Measurements from ENCODE around the gene INA. TPM values are rescaled to one million over a fixed set of nuclear protein-coding genes. Genes with fewer than 3 reads are reported as not detected.

Gene INA
- polyA plus RNA-seq (2013, experiment 1 of 2) = 1.1 TPM
- polyA plus RNA-seq (2013, experiment 2 of 2) = 1.0 TPM

DNA sequence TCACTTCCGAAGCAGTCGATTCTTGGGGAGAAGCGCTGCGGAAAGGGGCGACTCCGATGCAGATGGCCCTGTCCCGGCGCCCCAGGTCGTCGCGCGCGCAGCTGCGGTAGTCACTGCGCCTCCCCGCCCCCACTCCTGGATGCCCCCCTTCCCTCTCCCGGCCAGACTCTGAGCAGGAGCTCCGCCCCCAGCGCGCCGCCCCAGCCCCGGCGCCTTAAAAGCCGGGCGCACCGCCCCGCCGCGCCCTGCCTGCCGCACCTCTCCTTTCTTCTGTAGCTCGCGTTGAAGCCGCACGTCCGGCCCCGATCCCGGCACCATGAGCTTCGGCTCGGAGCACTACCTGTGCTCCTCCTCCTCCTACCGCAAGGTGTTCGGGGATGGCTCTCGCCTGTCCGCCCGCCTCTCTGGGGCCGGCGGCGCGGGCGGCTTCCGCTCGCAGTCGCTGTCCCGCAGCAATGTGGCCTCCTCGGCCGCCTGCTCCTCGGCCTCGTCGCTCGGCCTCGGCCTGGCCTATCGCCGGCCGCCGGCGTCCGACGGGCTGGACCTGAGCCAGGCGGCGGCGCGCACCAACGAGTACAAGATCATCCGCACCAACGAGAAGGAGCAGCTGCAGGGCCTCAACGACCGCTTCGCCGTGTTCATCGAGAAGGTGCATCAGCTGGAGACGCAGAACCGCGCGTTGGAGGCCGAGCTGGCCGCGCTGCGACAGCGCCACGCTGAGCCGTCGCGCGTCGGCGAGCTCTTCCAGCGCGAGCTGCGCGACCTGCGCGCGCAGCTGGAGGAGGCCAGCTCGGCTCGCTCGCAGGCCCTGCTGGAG is at the start of gene INA:
Gene INA (plus strand): TSS at position 243 of the 817 bp plus-strand sequence. CDS start 74 bp downstream, at position 317.
- Histone ChIP-seq H3K9me3 (ENCODE audit: control insufficient read depth, low read length) (no peaks in the 10 kb centered on the region), H4K91ac (ENCODE audit: low read length) (peak within 1 kb of the TSS; percentile 28), H3K18ac (ENCODE audit: low read depth in 1 of 2, low read length in 2 of 2) (no peak within 1 kb of the TSS), H3K9ac (ENCODE audit: low read length) (peak within 1 kb of the TSS; percentile 40), H3K36me3 (ENCODE audit: control insufficient read depth in 1 of 2, insufficient read depth in 2 of 2, low read depth in 1 of 2, low read length in 2 of 2) (peaks cover 3% of the 10 kb centered on the region in 2 experiments), H3K27me3 (ENCODE audit: control insufficient read depth in 1 of 2, insufficient read depth in 1 of 2, low read length in 2 of 2) (peaks cover 58 to 65% of the 10 kb centered on the region in 2 experiments), H2BK120ac (ENCODE audit: low read depth, low read length) (no peak within 1 kb of the TSS), H3K23ac (ENCODE audit: low read length in 2 of 2) (peak within 1 kb of the TSS in 1 of 2 experiments; percentile 70), H2BK5ac (ENCODE audit: low read depth, low read length, poor library complexity, severe bottlenecking) (no peak within 1 kb of the TSS), H2BK15ac (ENCODE audit: low read depth, poor library complexity, severe bottlenecking) (peak within 1 kb of the TSS; percentile 14), H3K14ac (ENCODE audit: low read length in 2 of 2) (no peak within 1 kb of the TSS), H3K4me3 (ENCODE audit: insufficient read depth in 1 of 2, low read depth in 1 of 2, low read length in 2 of 2) (peak within 1 kb of the TSS; percentile 57 to 77), H2BK12ac (ENCODE audit: low read length in 2 of 2) (no peak within 1 kb of the TSS), H4K8ac (ENCODE audit: low read length) (no peak within 1 kb of the TSS), H2AK5ac (ENCODE audit: low read length, severe bottlenecking) (no peak within 1 kb of the TSS), H2AFZ (ENCODE audit: low read depth, low read length) (peak within 1 kb of the TSS; percentile 55), H3K79me1 (replicated peaks; ENCODE audit: low read length, poor library complexity, severe bottlenecking) (no peaks in the 10 kb centered on the region), H3K27ac (ENCODE audit: low read length, poor library complexity, severe bottlenecking) (no peak within 1 kb of the TSS), H3K4me1 (ENCODE audit: control insufficient read depth, insufficient read depth, low read depth, low read length) (peaks cover 23% of the 10 kb centered on the region), H3K4me2 (ENCODE audit: low read length, poor library complexity, severe bottlenecking) (peak within 1 kb of the TSS; percentile 91), H3K4ac (ENCODE audit: low read depth in 1 of 2, low read length in 2 of 2) (no peak within 1 kb of the TSS)
- WGBS = 2% methylated on average over 93 of the region's 105 CpGs
- DNase-seq = peak; percentile 57

DNA sequence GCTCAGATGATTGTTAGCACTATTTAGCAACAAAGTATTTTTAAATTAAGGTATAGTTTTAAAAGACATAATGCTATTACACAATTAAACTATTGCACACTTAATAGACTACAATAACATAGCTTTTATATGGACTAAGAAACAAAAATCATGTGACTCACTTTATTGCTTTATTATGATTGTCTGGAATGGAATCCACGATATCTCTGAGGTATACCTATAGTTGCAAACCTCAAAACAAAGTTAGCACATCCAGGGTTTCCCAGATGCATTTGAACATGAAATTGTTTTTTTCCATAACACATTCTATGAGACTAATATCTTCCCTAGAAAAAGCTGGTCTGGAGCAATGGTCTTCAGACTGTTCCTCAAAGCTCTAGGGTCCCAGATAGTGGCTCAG is 49.5 kb upstream of the INA start:
- no peak overlapping the region for H2BK12ac ChIP-seq (ENCODE audit: low read length in 2 of 2)
- no peak for DNase-seq
- no peak overlapping the region for H4K91ac ChIP-seq (ENCODE audit: low read length)
- no peaks in the 10 kb centered on the region for H3K27me3 ChIP-seq (ENCODE audit: control insufficient read depth in 1 of 2, insufficient read depth in 1 of 2, low read length in 2 of 2)
- H3K36me3 ChIP-seq (ENCODE audit: control insufficient read depth in 1 of 2, insufficient read depth in 2 of 2, low read depth in 1 of 2, low read length in 2 of 2) = no peaks in the 10 kb centered on the region
- H2BK120ac ChIP-seq (ENCODE audit: low read depth, low read length) = no peak overlapping the region
- no peak overlapping the region for H3K18ac ChIP-seq (ENCODE audit: low read depth in 1 of 2, low read length in 2 of 2)
- no peak overlapping the region for H3K4me2 ChIP-seq (ENCODE audit: low read length, poor library complexity, severe bottlenecking)
- H3K4me1 ChIP-seq (ENCODE audit: control insufficient read depth, insufficient read depth, low read depth, low read length) = peaks cover 5% of the 10 kb centered on the region
- no peak overlapping the region for H2AFZ ChIP-seq (ENCODE audit: low read depth, low read length)
- no peak overlapping the region for H3K23ac ChIP-seq (ENCODE audit: low read length in 2 of 2)
- no peak overlapping the region for H4K8ac ChIP-seq (ENCODE audit: low read length)
- H3K4me3 ChIP-seq (ENCODE audit: insufficient read depth in 1 of 2, low read depth in 1 of 2, low read length in 2 of 2) = no peak overlapping the region
- 100% methylated on average over 1 of the region's 1 CpG for WGBS
- no peaks in the 10 kb centered on the region for H3K79me1 ChIP-seq (replicated peaks; ENCODE audit: low read length, poor library complexity, severe bottlenecking)
- H2BK5ac ChIP-seq (ENCODE audit: low read depth, low read length, poor library complexity, severe bottlenecking) = no peak overlapping the region
- no peak overlapping the region for H2AK5ac ChIP-seq (ENCODE audit: low read length, severe bottlenecking)
- no peak overlapping the region for H3K4ac ChIP-seq (ENCODE audit: low read depth in 1 of 2, low read length in 2 of 2)
- H3K9ac ChIP-seq (ENCODE audit: low read length) = no peak overlapping the region
- no peak overlapping the region for H3K27ac ChIP-seq (ENCODE audit: low read length, poor library complexity, severe bottlenecking)
- H3K14ac ChIP-seq (ENCODE audit: low read length in 2 of 2) = no peak overlapping the region
- H2BK15ac ChIP-seq (ENCODE audit: low read depth, poor library complexity, severe bottlenecking) = no peak overlapping the region
- peaks cover 12% of the 10 kb centered on the region for H3K9me3 ChIP-seq (ENCODE audit: control insufficient read depth, low read length)

DNA sequence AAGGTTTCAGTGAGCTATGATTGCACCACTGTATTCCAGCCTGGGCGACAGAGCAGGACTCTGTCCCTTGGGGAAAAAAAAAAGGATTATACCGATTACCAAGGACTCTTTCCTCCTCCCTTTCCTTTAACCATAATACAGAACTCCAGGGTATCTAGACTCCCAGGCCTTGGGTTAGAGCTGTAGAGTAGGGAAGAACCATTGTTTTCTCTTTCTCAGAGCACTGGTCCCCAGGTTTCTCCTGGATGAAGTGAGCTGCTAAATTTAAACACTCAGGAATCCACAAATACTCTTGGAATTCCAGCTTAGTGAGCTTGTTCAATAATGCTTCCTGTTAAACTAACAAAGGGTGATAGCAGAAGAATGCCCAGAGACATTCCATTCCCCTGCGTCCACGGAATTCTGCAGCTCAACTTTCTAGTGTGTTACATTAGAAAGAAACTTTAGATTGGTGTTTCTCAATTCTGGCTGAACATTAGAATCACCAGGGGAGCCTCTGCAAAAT is 45.8 kb upstream of the INA start:
- H3K9me3 ChIP-seq (ENCODE audit: control insufficient read depth, low read length) = no peaks in the 10 kb centered on the region
- H2AFZ ChIP-seq (ENCODE audit: low read depth, low read length) = no peak overlapping the region
- peak overlapping the region in 1 of 2 experiments; percentile 64 for H3K18ac ChIP-seq (ENCODE audit: low read depth in 1 of 2, low read length in 2 of 2)
- H4K8ac ChIP-seq (ENCODE audit: low read length) = peak overlapping the region; percentile 61
- peak overlapping the region; percentile 87 for H2BK120ac ChIP-seq (ENCODE audit: low read depth, low read length)
- H4K91ac ChIP-seq (ENCODE audit: low read length) = peak overlapping the region; percentile 88
- no peak overlapping the region for H2BK15ac ChIP-seq (ENCODE audit: low read depth, poor library complexity, severe bottlenecking)
- no peaks in the 10 kb centered on the region for H3K27me3 ChIP-seq (ENCODE audit: control insufficient read depth in 1 of 2, insufficient read depth in 1 of 2, low read length in 2 of 2)
- H2BK12ac ChIP-seq (ENCODE audit: low read length in 2 of 2) = peak overlapping the region in 1 of 2 experiments; percentile 51
- DNase-seq = peak; percentile 91
- H3K4me3 ChIP-seq (ENCODE audit: insufficient read depth in 1 of 2, low read depth in 1 of 2, low read length in 2 of 2) = peak overlapping the region in 1 of 2 experiments; percentile 39
- H3K23ac ChIP-seq (ENCODE audit: low read length in 2 of 2) = no peak overlapping the region
- peak overlapping the region; percentile 92 for H2BK5ac ChIP-seq (ENCODE audit: low read depth, low read length, poor library complexity, severe bottlenecking)
- H3K9ac ChIP-seq (ENCODE audit: low read length) = peak overlapping the region; percentile 73
- peak overlapping the region in 1 of 2 experiments; percentile 65 for H3K4ac ChIP-seq (ENCODE audit: low read depth in 1 of 2, low read length in 2 of 2)
- H3K79me1 ChIP-seq (replicated peaks; ENCODE audit: low read length, poor library complexity, severe bottlenecking) = no peaks in the 10 kb centered on the region
- H3K27ac ChIP-seq (ENCODE audit: low read length, poor library complexity, severe bottlenecking) = peak overlapping the region; percentile 99
- WGBS = no CpG with 5 or more reads among the region's 4 CpGs
- no peak overlapping the region for H3K4me2 ChIP-seq (ENCODE audit: low read length, poor library complexity, severe bottlenecking)
- peaks cover 9% of the 10 kb centered on the region for H3K4me1 ChIP-seq (ENCODE audit: control insufficient read depth, insufficient read depth, low read depth, low read length)
- no peaks in the 10 kb centered on the region for H3K36me3 ChIP-seq (ENCODE audit: control insufficient read depth in 1 of 2, insufficient read depth in 2 of 2, low read depth in 1 of 2, low read length in 2 of 2)
- H3K14ac ChIP-seq (ENCODE audit: low read length in 2 of 2) = no peak overlapping the region
- peak overlapping the region; percentile 99 for H2AK5ac ChIP-seq (ENCODE audit: low read length, severe bottlenecking)

DNA sequence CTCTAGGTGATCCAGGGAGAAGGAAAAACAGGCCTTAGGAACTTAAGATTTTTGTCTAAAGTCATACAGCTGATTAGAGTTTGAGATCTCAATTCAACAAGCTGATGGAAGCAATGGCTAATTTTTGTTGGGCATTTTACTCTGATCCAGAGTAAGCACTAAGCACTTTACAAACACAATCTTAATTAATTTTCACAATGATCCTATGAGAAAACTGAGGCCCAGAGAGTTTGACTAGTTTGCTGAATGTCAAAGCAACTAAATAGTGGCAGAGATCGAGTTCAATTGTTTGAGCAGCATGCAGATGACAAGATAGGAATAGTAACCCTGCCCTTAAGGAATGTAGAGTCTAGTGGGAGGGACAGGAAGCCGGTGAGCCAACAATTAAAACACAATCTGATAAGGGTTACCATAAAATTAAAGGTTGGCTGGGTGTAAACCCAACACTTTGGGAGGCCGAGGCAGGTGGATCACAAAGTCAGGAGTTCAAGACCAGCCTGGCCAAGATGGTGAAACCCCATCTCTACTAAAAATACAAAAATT is 44.7 kb upstream of the INA start:
- Histone ChIP-seq H3K4me3 (ENCODE audit: insufficient read depth in 1 of 2, low read depth in 1 of 2, low read length in 2 of 2) (no peak overlapping the region), H4K8ac (ENCODE audit: low read length) (no peak overlapping the region), H3K4me1 (ENCODE audit: control insufficient read depth, insufficient read depth, low read depth, low read length) (peaks cover 9% of the 10 kb centered on the region), H3K4ac (ENCODE audit: low read depth in 1 of 2, low read length in 2 of 2) (no peak overlapping the region), H2BK12ac (ENCODE audit: low read length in 2 of 2) (peak overlapping the region in 1 of 2 experiments; percentile 18), H3K36me3 (ENCODE audit: control insufficient read depth in 1 of 2, insufficient read depth in 2 of 2, low read depth in 1 of 2, low read length in 2 of 2) (no peaks in the 10 kb centered on the region), H2BK5ac (ENCODE audit: low read depth, low read length, poor library complexity, severe bottlenecking) (peak overlapping the region; percentile 36), H3K27me3 (ENCODE audit: control insufficient read depth in 1 of 2, insufficient read depth in 1 of 2, low read length in 2 of 2) (no peaks in the 10 kb centered on the region), H2BK15ac (ENCODE audit: low read depth, poor library complexity, severe bottlenecking) (no peak overlapping the region), H2BK120ac (ENCODE audit: low read depth, low read length) (no peak overlapping the region), H3K9ac (ENCODE audit: low read length) (no peak overlapping the region), H3K27ac (ENCODE audit: low read length, poor library complexity, severe bottlenecking) (peak overlapping the region; percentile 98), H4K91ac (ENCODE audit: low read length) (no peak overlapping the region), H3K79me1 (replicated peaks; ENCODE audit: low read length, poor library complexity, severe bottlenecking) (no peaks in the 10 kb centered on the region), H3K9me3 (ENCODE audit: control insufficient read depth, low read length) (no peaks in the 10 kb centered on the region), H3K23ac (ENCODE audit: low read length in 2 of 2) (no peak overlapping the region), H3K4me2 (ENCODE audit: low read length, poor library complexity, severe bottlenecking) (no peak overlapping the region), H3K18ac (ENCODE audit: low read depth in 1 of 2, low read length in 2 of 2) (peak overlapping the region in 1 of 2 experiments; percentile 62), H2AK5ac (ENCODE audit: low read length, severe bottlenecking) (peak overlapping the region; percentile 98), H3K14ac (ENCODE audit: low read length in 2 of 2) (no peak overlapping the region), H2AFZ (ENCODE audit: low read depth, low read length) (no peak overlapping the region)
- 54% methylated on average over 3 of the region's 3 CpGs for whole genome bisulfite sequencing
- no peak for DNase-seq
